Lung (tissue), 12 donors: ENCODE results near the gene CLEC12A. TPM values are rescaled to one million over a fixed set of nuclear protein-coding genes. Genes with fewer than 3 reads are reported as not detected.

ENCODE experiments used
- ATAC-seq: fragments of 200-7000 bp; cut with Tn5 transposase; one replicate; pipeline ENCODE4 v1.9.1; 2020; ENCODE audit warnings: moderate number of reproducible peaks; ENCODE audit not compliant: insufficient read depth, low FRiP score
- DNase-seq, 3 donors: peaks; one replicate each; pipeline ENCODE4 v3.0.0-alpha.2; 2013 to 2017
- H3K27ac ChIP-seq, 2 donors: one replicate each; pipeline ENCODE4 v1.5.1; 2013; ENCODE audit warnings: mild to moderate bottlenecking in 2 of 2, moderate library complexity in 2 of 2, control low read depth in 1 of 2, inconsistent platforms in 1 of 2, low read depth in 1 of 2, low read length in 1 of 2
- H3K27me3 ChIP-seq, 3 donors: one replicate each; pipeline ENCODE4 v1.5.1; 2013; ENCODE audit warnings: low read length in 2 of 3; ENCODE audit not compliant: control insufficient read depth in 3 of 3, insufficient read depth in 3 of 3
- H3K36me3 ChIP-seq, 4 donors: one replicate each; pipeline ENCODE4 v1.5.1; 2013; ENCODE audit warnings: low read length in 4 of 4, mild to moderate bottlenecking in 1 of 4, moderate library complexity in 1 of 4; ENCODE audit not compliant: control insufficient read depth in 4 of 4, insufficient read depth in 4 of 4
- H3K4me1 ChIP-seq, 5 donors: one replicate each; pipeline ENCODE4 v1.5.1; 2013; ENCODE audit warnings: low read length in 5 of 5, mild to moderate bottlenecking in 2 of 5, moderate library complexity in 1 of 5; ENCODE audit not compliant: control insufficient read depth in 5 of 5, insufficient read depth in 5 of 5
- H3K4me3 ChIP-seq: one replicate; pipeline ENCODE4 v1.5.1; 2013; ENCODE audit warnings: mild to moderate bottlenecking, control low read depth, moderate library complexity
- H3K9ac ChIP-seq, 2 donors: one replicate each; pipeline ENCODE4 v1.5.1; 2013; ENCODE audit warnings: low read length in 2 of 2, control low read depth in 1 of 2; ENCODE audit not compliant: insufficient read depth in 1 of 2
- H3K9me3 ChIP-seq, 4 donors: one replicate each; pipeline ENCODE4 v1.5.1; 2013; ENCODE audit warnings: low read length in 3 of 4, mild to moderate bottlenecking in 1 of 4, moderate library complexity in 1 of 4; ENCODE audit not compliant: control insufficient read depth in 4 of 4, insufficient read depth in 3 of 4
- CTCF ChIP-seq: IDR thresholded peaks from 2 replicates; pipeline ENCODE4 v1.5.1; 2012; ENCODE audit warnings: mild to moderate bottlenecking; ENCODE audit errors: control extremely low read depth, extremely low read depth
- WGBS, 2 donors: extraction: QIAGEN DNeasy Blood & Tissue Kit; methylation state at CpG; one replicate each; pipeline ENCODE4 v1.1.7; 2013; 5-methylcytosine and 5-hydroxymethylcytosine counted together
- polyA plus RNA-seq, 2 donors: library from polyadenylated mRNA; stranded (reverse); fragments of 200-250 nt; gene quantifications; one replicate each; pipeline ENCODE4 v1.2.1, GENCODE V29; 2013
- total RNA-seq, 2 donors: library from RNA; depleted of rRNA in 1 of 2; stranded (reverse); fragments of >200 nt in 1 of 2; gene quantifications; one replicate each; pipeline ENCODE4 v1.2.1, GENCODE V29; 2014 to 2021
- donor health status: control.
- donor health status: control.
- donor health status: Bipolar disorder and iron deficiency.
- donor health status: healthy.
- donor health status: DM: yes; HTN: yes; CAD: no.

The CLEC12A gene
- total and polyA plus RNA-seq, 4 donors, result 13.8 to 21.9 (median 17.1) TPM

GRCh38 chr12:9980126-9980525 lies 8.9 kb downstream of the CLEC12A start:
- TF ChIP-seq CTCF, result no peak
- H3K9ac ChIP-seq, result no peak overlapping the region
- no peak overlapping the region for H3K4me3 ChIP-seq
- H3K27me3 ChIP-seq, result no peaks in the 10 kb centered on the region
- DNase-seq (no peak), ATAC-seq (no peak)
- no peaks in the 10 kb centered on the region for H3K36me3 ChIP-seq
- peaks cover 0 to 7% (median 0%) of the 10 kb centered on the region in 4 donors for H3K9me3 ChIP-seq
- 57 to 78% methylated on average over 3 of the region's 3 CpGs for WGBS, 2 donors
- no peaks in the 10 kb centered on the region for H3K4me1 ChIP-seq
- H3K27ac ChIP-seq, result no peak overlapping the region

GRCh38 chr12:9991876-9992275 lies 20.7 kb downstream of the CLEC12A start:
- Histone ChIP-seq H3K4me1 (no peaks in the 10 kb centered on the region), H3K27ac (no peak overlapping the region), H3K27me3 (no peaks in the 10 kb centered on the region), H3K4me3 (no peak overlapping the region), H3K9me3 (no peaks in the 10 kb centered on the region), H3K9ac (no peak overlapping the region), H3K36me3 (no peaks in the 10 kb centered on the region)
- DNase-seq (no peak), ATAC-seq (no peak)
- TF ChIP-seq CTCF, result no peak
- 34 to 59% methylated on average over 3 of the region's 3 CpGs for WGBS, 2 donors

- Histone ChIP-seq H3K9me3 (no peaks in the 10 kb centered on the region), H3K36me3 (no peaks in the 10 kb centered on the region), H3K27me3 (no peaks in the 10 kb centered on the region), H3K4me3 (no peak overlapping the region), H3K9ac (no peak overlapping the region), H3K4me1 (no peaks in the 10 kb centered on the region), H3K27ac (no peak overlapping the region)
- WGBS, 2 donors, result 50 to 78% methylated on average over 4 of the region's 4 CpGs
- TF ChIP-seq CTCF, result no peak
- no peak for ATAC-seq
- no peak for DNase-seq
Observed at GRCh38 chr12:9992296-9992695, 21.1 kb downstream of the CLEC12A start.

GRCh38 chr12:9999016-9999415 lies 27.8 kb downstream of the CLEC12A start, which contains the start of gene CLEC1B:
Gene CLEC1B, minus strand, starts transcription at chr12:9999121. Its CDS starts 21 bp downstream, at chr12:9999100.
- Histone ChIP-seq H3K9me3 (no peaks in the 10 kb centered on the region), H3K9ac (no peak within 1 kb of the TSS), H3K4me1 (no peaks in the 10 kb centered on the region), H3K27me3 (no peaks in the 10 kb centered on the region), H3K4me3 (no peak within 1 kb of the TSS), H3K27ac (no peak within 1 kb of the TSS), H3K36me3 (no peaks in the 10 kb centered on the region)
- WGBS, 2 donors, result 89 to 94% methylated on average over 3 of the region's 3 CpGs
- no peak for TF ChIP-seq CTCF
- no peak for DNase-seq
- no peak for ATAC-seq
